ENCODE results near the gene RPL29. TPM values are rescaled to one million over a fixed set of nuclear protein-coding genes. Genes with fewer than 3 reads are reported as not detected.

The RPL29 gene
- total RNA-seq, 1 experiment from 2014 or later = 590 TPM

- no peak for DNase-seq (ENCODE audit: low read depth)
Measured at GRCh38 chr3:52025453-52025852, 29.8 kb upstream of the RPL29 start.

DNA sequence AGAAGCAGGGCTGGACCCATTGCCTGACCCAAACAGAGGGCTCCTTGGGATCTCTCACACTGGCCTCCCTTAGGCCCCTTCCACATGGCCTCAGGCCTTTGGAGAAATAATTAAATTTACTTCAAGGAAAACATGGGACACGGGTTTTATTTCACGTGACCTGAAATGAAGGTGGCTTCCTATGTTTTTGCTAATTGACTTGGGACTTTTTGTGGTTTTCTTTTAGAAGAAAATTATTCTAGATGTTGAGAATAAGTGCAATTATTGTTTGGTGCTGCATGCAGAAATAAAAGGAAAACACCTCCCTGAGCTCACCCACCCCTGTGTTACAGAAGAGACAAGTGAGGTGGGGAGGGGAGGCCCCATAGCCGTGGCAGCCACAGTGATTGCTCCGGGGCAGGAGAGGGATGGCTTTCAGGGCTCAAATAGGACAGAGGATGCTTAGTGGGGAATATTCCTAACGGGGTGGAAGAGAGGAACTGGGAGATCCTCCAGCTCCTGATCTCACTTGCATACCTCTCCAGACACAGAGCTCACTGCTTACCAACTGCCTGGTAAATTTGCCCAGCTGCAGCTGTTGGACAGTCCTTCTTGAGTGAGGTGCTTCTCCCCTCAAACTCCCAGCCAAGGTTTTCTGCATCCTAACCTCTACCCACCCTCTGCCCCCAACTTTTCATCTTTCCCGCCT lies 29.2 kb upstream of the RPL29 start:
- DNase-seq (ENCODE audit: low read depth) = no peak

- DNase-seq (ENCODE audit: low read depth) = no peak
Measured at GRCh38 chr3:52023860-52024764, 28.4 kb upstream of the RPL29 start.

DNA sequence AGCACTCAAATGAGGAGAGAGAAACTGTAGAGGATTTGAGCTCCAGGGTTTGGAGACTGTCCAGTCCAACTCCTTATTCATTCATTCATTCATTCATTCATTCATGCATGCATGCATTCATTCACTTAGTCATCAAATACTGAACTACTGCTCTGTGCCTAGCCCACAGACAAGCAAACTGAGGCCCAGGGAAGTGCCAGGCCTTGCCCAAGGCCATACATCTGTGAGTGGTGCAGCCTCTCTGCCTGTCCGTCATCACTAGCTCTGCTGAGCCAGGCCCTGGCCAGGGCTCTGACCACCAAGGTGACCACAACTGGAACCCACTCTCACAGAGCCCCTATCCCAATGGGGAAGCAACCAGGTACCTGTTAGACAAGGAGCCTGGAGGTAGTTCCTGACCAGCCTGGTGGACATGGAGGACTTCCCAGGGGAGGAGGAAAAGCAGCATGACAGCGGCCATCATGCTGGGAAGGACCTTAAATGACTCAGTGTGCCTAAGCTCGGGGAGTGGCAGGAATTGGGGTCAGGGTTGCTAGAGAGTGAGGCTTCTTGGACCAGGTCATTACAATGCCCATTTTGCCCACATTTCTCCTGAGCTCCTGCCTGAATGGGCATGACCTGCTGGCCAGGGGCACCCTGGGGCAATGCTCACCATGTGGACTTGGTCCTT lies 27.5 kb upstream of the RPL29 start:
- no peak for DNase-seq (ENCODE audit: low read depth)

DNA sequence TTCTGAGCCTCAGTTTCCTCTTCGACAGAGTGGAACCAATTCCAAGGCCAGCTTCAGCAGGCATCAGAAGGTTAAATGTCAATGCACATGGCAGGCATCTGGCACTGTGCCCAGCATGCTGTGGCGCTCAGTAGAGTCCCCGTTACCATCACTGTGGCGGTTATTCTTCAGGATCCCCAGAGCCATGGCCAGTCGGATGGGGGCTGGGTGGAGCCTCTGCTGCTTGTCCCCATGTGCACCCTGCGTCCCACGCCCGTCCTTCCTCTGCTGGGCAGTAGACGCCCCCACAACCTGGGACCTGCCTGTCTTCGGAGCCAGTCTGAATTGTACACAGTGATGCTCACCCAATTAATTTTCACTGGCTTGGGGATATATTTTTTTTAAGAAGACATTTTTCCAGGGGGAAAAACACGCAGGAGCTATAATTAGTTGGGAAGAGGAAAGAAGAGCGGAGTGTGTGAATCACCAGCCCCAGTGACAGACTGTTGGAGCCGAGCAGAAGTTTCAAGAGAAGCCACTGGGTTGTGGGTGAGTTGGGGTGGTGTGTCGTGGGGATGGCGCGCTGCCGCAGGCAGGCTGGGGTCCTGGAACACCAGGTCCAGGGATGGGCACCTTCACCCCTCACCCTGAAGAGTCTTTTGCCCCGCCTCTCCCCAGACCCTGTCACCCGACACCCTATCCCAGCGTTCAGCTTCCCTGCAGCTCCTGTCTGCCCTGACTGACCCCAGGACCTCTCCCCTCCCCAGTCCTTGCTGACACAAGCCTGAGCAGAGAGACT lies 26.8 kb upstream of the RPL29 start:
- no peak for DNase-seq (ENCODE audit: low read depth)

GRCh38 chr3:52021489-52022268 lies 26.0 kb upstream of the RPL29 start:
- DNase-seq (ENCODE audit: low read depth) = no peak

GRCh38 chr3:52020796-52021195 lies 25.1 kb upstream of the RPL29 start:
- DNase-seq (ENCODE audit: low read depth) = no peak

DNA sequence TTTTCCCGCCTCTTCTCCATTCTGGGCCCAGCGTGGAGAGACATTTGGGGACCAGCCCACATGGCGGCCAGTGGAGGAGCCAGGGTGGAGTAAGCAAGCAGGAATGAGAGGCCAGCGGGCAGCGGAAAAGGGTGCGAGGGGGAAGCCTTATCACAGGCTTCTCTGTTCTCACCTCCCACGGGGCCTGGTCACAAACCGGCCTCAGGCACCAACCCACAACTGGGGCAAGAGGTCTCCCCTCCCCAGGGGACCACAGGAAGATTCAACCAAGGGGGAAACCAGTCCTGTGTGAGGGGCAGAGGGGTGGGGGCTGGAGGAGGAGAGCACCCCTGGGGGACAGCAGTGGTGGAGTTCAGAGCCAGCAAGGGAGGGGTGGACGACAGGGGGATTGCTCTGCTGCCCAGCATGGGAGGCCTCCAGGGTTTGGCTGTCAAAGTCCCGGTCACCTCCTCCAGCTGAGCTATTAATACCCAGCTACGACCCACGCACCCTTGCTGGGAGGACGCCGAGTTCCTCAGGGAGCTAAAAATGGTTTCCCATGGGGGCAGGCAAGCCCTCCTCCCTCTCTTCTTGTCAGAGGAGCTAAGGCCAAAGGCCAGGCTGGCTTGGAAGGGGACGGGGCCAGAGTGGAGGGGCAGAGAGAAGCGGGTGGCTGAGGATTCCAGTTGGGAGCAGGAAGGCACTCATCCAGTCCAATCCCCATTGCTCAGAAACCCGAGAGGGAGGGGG lies 23.8 kb upstream of the RPL29 start:
- DNase-seq (ENCODE audit: low read depth) = no peak

- DNase-seq (ENCODE audit: low read depth) = no peak
Measured at GRCh38 chr3:52018319-52019000, 22.8 kb upstream of the RPL29 start.

- DNase-seq (ENCODE audit: low read depth) = no peak
Measured at GRCh38 chr3:52017586-52017985, 21.9 kb upstream of the RPL29 start.

DNA sequence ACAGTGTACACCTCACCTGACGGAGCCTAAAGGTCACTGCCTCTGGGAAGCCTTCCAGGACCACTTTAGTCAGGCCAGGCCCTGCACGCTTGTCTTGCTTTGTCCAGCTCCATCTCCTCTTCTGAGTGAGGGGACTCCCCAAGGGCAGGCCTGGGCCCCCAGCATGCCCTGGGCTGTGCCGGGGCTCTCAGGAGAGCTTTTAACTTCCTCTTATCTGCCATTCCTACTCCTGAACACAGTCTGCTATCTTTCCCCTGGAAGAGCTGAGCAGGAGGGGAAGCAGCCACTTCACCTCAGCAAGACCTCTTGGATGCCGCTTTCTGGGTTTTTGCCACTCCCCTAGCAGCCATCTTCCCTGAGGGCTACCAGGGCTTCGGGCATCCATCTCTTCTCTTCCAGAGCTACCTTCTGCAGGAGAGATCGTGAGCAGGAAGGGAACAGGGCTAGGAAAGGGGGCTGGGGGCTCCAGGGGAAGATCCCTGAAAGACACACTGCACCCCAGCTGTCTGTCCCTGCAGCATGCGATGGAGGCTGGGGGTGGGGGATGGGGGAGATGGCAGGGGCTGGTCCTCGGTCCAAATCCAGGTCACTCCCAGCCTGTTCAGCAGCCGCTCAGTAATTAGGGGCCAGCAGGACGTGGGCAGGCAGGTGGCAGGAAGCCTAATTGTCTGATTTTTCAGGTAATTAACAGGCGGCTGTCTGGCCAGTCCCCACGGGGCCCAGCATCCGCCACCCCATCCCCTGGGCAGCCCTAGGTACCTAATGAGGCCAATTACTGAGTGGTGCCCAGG lies 19.9 kb upstream of the RPL29 start:
- no peak for DNase-seq (ENCODE audit: low read depth)

- peak; percentile 18 for DNase-seq (ENCODE audit: low read depth)
Measured at GRCh38 chr3:52014613-52015012, 18.9 kb upstream of the RPL29 start.

- DNase-seq (ENCODE audit: low read depth) = no peak
Measured at GRCh38 chr3:52013802-52014598, 18.3 kb upstream of the RPL29 start.

- DNase-seq (ENCODE audit: low read depth) = no peak
Measured at GRCh38 chr3:52012699-52013098, 17.0 kb upstream of the RPL29 start.

- no peak for DNase-seq (ENCODE audit: low read depth)
Measured at GRCh38 chr3:52010431-52010830, 14.7 kb upstream of the RPL29 start.

DNA sequence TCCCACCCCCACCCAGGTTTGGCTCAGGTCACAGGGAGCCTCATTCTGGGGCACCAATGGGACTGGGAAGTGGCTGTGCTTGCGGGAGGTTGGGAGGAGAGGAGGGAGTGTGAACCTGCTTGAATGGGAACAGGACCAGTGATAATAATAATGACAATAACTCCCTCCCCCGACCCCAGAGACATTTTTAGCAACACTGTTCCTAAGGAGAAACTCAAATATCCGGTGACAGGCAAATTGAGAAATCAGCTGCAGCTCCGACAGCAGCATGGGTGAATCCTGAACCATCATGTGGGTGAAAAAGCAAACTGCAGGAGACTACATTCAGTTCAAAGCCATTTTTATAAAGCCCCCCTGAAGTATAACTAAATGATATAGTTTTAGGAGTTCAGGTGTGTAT lies 11.6 kb upstream of the RPL29 start:
- no peak for DNase-seq (ENCODE audit: low read depth)

DNA sequence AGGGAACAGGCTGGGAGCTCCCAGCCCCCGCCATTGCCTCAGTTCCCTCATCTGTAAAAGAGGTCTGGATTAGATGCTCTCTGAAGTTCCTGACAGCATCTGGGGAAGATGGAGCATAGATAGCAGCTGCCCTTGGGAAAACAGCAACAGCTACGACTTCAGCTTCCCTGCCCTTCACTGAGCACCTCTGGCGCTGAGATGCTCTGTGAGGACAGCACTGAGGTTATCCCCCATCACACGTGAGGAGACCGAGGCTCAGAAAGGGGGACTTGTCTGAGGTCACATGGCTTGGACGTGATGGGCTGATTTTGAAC lies 11.1 kb upstream of the RPL29 start:
- no peak for DNase-seq (ENCODE audit: low read depth)
